ENCODE data around the gene ZC3H10.

DNA sequence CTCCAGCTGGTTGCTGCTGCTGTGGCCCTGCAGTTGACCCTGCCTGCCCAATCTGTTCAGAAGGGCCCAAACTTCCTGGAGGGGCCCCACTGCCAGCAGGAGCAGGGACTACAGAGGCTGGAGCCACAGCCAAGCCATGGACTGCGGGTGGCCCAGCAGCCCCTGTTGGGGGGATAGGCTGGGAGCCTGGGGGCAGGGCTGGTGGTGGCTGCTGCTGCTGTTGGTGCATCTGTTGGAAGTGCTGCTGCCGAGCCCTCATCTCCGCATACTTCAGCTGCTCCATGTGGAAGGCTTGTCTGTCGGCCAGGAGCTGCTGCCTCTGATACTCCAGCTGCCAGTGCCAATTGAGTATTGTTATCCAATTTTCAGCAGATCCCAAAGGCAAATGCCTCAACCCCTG, 47.3 kb downstream of the ZC3H10 start:
- TF ChIP-seq, protein P1, sequence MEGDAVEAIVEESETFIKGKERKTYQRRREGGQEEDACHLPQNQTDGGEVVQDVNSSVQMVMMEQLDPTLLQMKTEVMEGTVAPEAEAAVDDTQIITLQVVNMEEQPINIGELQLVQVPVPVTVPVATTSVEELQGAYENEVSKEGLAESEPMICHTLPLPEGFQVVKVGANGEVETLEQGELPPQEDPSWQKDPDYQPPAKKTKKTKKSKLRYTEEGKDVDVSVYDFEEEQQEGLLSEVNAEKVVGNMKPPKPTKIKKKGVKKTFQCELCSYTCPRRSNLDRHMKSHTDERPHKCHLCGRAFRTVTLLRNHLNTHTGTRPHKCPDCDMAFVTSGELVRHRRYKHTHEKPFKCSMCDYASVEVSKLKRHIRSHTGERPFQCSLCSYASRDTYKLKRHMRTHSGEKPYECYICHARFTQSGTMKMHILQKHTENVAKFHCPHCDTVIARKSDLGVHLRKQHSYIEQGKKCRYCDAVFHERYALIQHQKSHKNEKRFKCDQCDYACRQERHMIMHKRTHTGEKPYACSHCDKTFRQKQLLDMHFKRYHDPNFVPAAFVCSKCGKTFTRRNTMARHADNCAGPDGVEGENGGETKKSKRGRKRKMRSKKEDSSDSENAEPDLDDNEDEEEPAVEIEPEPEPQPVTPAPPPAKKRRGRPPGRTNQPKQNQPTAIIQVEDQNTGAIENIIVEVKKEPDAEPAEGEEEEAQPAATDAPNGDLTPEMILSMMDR (IDR thresholded peaks at IDR 0.05; ENCODE audit: low read depth, low read length, missing input control), result no peak
- TF ChIP-seq TAF1 (conservative IDR thresholded peaks at IDR 0.05) (no peak), SP1 (IDR thresholded peaks at IDR 0.05) (no peak), NR2F2 (IDR thresholded peaks at IDR 0.05) (no peak), YY1 (IDR thresholded peaks at IDR 0.05) (no peak), RAD21 (IDR thresholded peaks at IDR 0.05) (no peak), JUND (IDR thresholded peaks at IDR 0.05) (no peak), EGR1 (IDR thresholded peaks at IDR 0.05; ENCODE audit: low read depth in 2 of 2) (no peak), FOXA1 (IDR thresholded peaks at IDR 0.05) (no peak), RXRA (IDR thresholded peaks at IDR 0.05) (no peak)
- TF ChIP-seq, protein P2, sequence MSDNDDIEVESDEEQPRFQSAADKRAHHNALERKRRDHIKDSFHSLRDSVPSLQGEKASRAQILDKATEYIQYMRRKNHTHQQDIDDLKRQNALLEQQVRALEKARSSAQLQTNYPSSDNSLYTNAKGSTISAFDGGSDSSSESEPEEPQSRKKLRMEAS (IDR thresholded peaks at IDR 0.05), result no peak
- TF ChIP-seq, protein P3, sequence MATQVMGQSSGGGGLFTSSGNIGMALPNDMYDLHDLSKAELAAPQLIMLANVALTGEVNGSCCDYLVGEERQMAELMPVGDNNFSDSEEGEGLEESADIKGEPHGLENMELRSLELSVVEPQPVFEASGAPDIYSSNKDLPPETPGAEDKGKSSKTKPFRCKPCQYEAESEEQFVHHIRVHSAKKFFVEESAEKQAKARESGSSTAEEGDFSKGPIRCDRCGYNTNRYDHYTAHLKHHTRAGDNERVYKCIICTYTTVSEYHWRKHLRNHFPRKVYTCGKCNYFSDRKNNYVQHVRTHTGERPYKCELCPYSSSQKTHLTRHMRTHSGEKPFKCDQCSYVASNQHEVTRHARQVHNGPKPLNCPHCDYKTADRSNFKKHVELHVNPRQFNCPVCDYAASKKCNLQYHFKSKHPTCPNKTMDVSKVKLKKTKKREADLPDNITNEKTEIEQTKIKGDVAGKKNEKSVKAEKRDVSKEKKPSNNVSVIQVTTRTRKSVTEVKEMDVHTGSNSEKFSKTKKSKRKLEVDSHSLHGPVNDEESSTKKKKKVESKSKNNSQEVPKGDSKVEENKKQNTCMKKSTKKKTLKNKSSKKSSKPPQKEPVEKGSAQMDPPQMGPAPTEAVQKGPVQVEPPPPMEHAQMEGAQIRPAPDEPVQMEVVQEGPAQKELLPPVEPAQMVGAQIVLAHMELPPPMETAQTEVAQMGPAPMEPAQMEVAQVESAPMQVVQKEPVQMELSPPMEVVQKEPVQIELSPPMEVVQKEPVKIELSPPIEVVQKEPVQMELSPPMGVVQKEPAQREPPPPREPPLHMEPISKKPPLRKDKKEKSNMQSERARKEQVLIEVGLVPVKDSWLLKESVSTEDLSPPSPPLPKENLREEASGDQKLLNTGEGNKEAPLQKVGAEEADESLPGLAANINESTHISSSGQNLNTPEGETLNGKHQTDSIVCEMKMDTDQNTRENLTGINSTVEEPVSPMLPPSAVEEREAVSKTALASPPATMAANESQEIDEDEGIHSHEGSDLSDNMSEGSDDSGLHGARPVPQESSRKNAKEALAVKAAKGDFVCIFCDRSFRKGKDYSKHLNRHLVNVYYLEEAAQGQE (IDR thresholded peaks at IDR 0.05), result no peak
- TF ChIP-seq, protein P4, sequence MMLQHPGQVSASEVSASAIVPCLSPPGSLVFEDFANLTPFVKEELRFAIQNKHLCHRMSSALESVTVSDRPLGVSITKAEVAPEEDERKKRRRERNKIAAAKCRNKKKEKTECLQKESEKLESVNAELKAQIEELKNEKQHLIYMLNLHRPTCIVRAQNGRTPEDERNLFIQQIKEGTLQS (IDR thresholded peaks at IDR 0.05), result no peak
- TF ChIP-seq, protein P5, sequence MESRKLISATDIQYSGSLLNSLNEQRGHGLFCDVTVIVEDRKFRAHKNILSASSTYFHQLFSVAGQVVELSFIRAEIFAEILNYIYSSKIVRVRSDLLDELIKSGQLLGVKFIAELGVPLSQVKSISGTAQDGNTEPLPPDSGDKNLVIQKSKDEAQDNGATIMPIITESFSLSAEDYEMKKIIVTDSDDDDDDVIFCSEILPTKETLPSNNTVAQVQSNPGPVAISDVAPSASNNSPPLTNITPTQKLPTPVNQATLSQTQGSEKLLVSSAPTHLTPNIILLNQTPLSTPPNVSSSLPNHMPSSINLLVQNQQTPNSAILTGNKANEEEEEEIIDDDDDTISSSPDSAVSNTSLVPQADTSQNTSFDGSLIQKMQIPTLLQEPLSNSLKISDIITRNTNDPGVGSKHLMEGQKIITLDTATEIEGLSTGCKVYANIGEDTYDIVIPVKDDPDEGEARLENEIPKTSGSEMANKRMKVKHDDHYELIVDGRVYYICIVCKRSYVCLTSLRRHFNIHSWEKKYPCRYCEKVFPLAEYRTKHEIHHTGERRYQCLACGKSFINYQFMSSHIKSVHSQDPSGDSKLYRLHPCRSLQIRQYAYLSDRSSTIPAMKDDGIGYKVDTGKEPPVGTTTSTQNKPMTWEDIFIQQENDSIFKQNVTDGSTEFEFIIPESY (IDR thresholded peaks at IDR 0.05), result no peak

Data from liver (tissue), 3 donors.